AG10803 (cell line): ENCODE measurements around the gene IGFALS.

Source experiments
- DNase-seq: peaks from one replicate; pipeline ENCODE4 v3.0.0; 2010; ENCODE audit warnings: low read depth
- H3K4me3 ChIP-seq: 2 replicates; pipeline ENCODE4 v1.5.1; 2011; ENCODE audit warnings: mild to moderate bottlenecking, low read length, control low read depth
- TF ChIP-seq, protein P1 (sequence below): conservative IDR thresholded peaks from 2 replicates; pipeline ENCODE4 v1.5.1; 2011; ENCODE audit warnings: mild to moderate bottlenecking, low read length, control low read depth, inconsistent platforms

The IGFALS gene

DNA sequence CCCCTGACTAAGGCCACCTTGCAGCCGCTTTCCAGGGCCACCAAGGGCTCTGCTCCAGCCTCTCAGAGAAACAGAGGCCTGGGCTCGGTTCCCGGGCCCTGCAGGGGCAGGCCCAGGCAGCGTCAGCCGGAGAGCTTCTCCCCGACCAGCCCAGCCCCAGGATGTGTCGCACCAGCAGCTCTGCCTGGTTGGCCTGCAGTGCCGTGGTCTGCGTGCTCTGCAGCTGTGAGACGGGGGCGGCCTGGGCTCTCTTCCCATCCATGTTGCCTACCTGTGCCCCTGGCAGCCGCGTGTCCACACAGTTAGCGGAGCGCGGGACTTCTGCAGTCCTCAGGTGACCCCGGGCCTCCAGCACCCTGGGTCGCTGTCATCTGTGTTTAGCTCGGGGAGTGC, 4.8 kb downstream of the IGFALS start:
- DNase-seq = no peak
- TF ChIP-seq, protein P1, sequence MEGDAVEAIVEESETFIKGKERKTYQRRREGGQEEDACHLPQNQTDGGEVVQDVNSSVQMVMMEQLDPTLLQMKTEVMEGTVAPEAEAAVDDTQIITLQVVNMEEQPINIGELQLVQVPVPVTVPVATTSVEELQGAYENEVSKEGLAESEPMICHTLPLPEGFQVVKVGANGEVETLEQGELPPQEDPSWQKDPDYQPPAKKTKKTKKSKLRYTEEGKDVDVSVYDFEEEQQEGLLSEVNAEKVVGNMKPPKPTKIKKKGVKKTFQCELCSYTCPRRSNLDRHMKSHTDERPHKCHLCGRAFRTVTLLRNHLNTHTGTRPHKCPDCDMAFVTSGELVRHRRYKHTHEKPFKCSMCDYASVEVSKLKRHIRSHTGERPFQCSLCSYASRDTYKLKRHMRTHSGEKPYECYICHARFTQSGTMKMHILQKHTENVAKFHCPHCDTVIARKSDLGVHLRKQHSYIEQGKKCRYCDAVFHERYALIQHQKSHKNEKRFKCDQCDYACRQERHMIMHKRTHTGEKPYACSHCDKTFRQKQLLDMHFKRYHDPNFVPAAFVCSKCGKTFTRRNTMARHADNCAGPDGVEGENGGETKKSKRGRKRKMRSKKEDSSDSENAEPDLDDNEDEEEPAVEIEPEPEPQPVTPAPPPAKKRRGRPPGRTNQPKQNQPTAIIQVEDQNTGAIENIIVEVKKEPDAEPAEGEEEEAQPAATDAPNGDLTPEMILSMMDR = no peak
- H3K4me3 ChIP-seq = no peak overlapping the region

DNA sequence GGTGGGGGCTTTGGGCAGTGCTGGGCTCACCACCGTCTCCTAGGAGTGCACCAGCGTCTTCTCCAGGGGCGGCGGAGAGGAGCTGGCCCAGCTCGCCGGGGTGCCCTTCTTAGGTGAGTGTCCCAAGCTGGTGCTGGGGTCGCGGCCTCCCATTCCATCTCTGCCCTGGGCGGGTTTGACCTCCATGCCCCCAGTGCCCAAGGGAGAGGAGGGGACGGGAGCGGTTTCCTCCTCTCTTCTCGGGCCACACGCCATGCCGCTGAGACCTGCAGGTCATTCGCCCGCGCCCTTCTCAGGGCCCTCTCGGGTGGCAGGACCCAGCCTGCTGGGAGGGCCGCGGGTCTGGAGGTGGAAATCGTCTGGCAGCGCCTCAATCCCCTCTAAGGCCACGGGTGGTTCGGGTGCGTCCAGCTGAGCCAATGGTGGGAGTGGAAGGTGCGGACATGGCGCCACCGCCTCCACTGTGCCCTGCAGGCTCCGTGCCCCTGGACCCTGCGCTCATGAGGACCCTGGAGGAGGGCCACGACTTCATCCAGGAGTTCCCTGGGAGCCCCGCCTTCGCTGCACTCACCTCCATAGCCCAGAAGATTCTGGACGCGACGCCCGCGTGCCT, 5.3 kb downstream of the IGFALS start:
- H3K4me3 ChIP-seq = no peak overlapping the region
- TF ChIP-seq, protein P1 = no peak
- no peak for DNase-seq

DNA sequence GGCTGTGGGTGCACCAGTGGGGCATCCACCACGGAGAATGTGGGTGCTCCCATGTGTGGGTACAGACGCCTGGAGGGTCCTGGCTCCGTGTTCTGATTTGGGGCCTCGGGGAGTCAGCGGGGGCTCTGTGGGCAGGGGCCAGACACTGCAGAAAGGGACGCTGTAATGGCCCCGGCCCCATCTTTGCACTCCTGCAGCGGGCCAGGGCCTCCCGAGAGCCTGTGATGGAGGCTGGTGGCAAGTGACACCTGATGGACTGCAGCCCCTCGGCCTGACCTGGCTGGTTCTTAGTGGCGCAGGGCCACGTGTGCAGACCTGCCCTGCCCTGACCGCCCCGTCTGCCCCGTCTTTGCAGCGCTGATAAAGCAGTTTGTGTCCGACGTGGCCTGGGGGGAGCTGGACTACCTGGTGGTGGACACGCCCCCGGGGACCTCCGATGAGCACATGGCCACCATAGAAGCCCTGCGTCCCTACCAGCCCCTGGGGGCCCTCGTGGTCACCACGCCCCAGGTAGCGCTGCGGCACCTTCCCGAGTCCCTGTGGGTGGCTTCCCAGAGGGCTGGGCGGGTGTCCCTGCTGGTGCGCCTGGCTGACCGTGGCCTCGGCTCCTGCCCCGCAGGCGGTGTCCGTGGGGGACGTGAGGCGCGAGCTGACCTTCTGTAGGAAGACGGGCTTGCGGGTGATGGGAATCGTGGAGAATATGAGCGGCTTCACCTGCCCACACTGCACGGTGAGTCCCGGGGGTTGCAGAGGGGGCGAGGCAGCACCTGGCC, 6.0 kb downstream of the IGFALS start:
- TF ChIP-seq, protein P1 = no peak
- no peak for DNase-seq
- H3K4me3 ChIP-seq = no peak overlapping the region

DNA sequence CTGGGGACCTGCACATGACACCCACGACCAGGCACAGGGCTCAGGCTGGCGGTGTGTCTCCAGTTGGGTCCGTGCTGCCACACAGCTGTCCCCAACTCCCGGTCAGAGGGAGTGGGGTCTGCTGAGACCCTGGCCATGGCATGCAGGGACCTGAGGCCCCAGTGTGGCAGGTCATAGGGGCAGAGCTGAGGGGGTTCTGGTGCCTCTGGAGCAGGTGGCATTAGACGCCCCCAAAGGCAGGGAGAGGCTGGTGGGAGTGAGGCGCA, 6.5 kb downstream of the IGFALS start:
- H3K4me3 ChIP-seq = no peak overlapping the region
- DNase-seq = no peak
- TF ChIP-seq, protein P1 = no peak

DNA sequence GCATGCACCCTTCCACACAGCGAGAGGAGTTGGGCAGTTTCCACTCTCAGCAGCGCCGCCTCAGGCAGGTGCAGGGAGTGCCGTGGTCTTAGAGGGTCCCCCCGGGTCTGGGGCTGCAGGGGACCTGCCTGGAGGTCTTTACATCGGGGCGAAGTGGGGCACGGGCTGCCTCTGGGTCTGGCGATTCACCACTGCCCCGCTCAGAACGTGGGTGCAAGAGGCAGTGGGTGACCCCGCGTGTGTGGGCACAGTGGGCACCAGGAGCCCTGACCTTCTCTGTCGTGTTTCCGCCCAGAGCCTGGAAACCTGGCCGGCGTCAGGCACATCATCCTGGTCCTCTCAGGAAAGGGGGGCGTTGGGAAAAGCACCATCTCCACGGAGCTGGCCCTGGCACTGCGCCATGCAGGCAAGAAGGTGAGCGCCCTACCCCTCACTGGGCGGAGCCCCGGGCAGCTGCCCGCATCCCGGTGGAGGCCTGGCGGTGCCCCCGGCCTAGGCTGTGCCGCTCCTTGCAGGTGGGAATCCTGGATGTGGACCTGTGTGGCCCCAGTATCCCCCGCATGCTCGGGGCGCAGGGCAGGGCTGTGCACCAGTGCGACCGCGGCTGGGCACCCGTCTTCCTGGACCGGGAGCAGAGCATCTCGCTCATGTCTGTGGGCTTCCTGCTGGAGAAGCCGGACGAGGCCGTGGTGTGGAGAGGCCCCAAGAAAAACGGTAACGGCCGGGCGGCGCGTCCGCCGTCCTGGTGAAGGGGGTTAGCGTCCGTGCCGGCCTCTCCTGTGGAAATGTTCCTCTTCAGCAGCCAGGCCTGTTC, 7.1 kb downstream of the IGFALS start:
- no peak overlapping the region for H3K4me3 ChIP-seq
- no peak for DNase-seq

DNA sequence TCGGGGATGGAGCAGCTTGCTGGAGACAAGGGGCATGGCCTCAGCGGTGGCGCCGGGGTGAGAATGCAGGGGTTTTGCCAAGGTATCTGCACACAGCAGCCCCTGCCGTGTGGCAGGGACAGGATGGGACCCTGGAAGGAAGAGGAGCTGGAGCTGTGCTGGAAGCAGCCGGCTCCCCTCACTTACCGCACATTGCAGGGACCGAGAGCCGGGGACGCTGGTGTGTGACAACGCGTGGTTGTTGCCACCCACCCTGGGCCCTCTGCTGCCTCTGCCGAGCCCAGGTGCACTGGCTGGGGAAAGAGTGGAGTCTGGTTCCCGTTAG, 7.7 kb downstream of the IGFALS start:
- DNase-seq = no peak
- TF ChIP-seq, protein P1 = no peak
- H3K4me3 ChIP-seq = no peak overlapping the region

More for the DNA sequence above, 7.1 kb downstream of the IGFALS start:
- TF ChIP-seq, protein P1 = no peak
